ENCODE results near the gene ANKRD9.

Gene ANKRD9

GRCh38 chr14:102471921-102472790 is 37.4 kb downstream of the ANKRD9 start:
- peaks cover 0 to 3% of the 10 kb centered on the region in 2 experiments for H3K4me1 ChIP-seq (ENCODE audit: control insufficient read depth in 1 of 2, insufficient read depth in 2 of 2, low read length in 2 of 2)
- no peak overlapping the region for H3K18ac ChIP-seq (ENCODE audit: low read length)
- H2AFZ ChIP-seq (ENCODE audit: insufficient read depth, low read length, poor library complexity), result no peak overlapping the region
- H3K9me3 ChIP-seq (ENCODE audit: insufficient read depth, low read depth, low read length), result peaks cover 2% of the 10 kb centered on the region
- H4K12ac ChIP-seq (ENCODE audit: low read depth, low read length), result no peak overlapping the region
- no peaks in the 10 kb centered on the region for H3K79me2 ChIP-seq (ENCODE audit: control insufficient read depth, insufficient read depth, low read length, poor library complexity)
- no peak overlapping the region for H3K9ac ChIP-seq (ENCODE audit: low read length)
- H3K27me3 ChIP-seq (ENCODE audit: insufficient read depth, low read length), result no peaks in the 10 kb centered on the region
- H3K36me3 ChIP-seq (ENCODE audit: control insufficient read depth in 1 of 2, insufficient read depth in 2 of 2, low read length in 2 of 2), result peaks cover 2 to 7% of the 10 kb centered on the region in 2 experiments
- no peak overlapping the region for H2BK12ac ChIP-seq (ENCODE audit: low read length)
- H3K79me1 ChIP-seq (ENCODE audit: low read length), result peaks cover 1% of the 10 kb centered on the region
- no peak overlapping the region for H4K91ac ChIP-seq (ENCODE audit: low read depth, low read length)
- no peak overlapping the region for H3K4me3 ChIP-seq (ENCODE audit: low read depth, low read length)
- no peak overlapping the region for H3K23ac ChIP-seq (ENCODE audit: low read length)
- no peak overlapping the region for H4K8ac ChIP-seq (ENCODE audit: low read depth, low read length)
- no peak for DNase-seq
- H3K27ac ChIP-seq (ENCODE audit: low read depth, low read length), result no peak overlapping the region
- no peak overlapping the region for H3K14ac ChIP-seq (ENCODE audit: low read length)
- H2BK5ac ChIP-seq (ENCODE audit: low read depth, low read length, poor library complexity), result no peak overlapping the region
- no peak overlapping the region for H2BK120ac ChIP-seq (ENCODE audit: insufficient read depth, low read length, poor library complexity)
- no peak overlapping the region for H3K4ac ChIP-seq (ENCODE audit: low read depth, low read length)
- no CpG with 5 or more reads among the region's 8 CpGs for WGBS (ENCODE audit: extremely low coverage, insufficient coverage, insufficient read length)
- no peak overlapping the region for H3K4me2 ChIP-seq (ENCODE audit: low read length)
- no peak overlapping the region for H2AK5ac ChIP-seq (ENCODE audit: low read length)

DNA sequence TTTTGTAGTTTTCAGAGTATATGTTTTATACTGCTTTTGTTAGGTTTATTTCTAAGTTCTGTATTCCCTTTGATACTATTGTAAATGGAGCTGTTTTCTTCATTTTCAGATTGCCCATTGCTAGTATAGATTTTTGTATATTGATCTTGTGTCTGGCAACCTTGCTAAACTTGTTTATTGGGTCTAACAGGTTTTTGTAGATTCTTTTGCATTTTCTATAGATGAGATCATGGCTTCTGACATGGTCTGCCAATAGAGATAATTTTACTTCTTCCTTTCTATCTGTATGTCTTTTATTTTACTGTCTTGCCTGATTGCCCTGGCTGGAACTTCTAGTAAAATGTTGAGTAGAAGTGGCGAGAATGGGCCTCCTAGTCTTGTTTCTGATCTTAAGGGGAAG is 40.3 kb downstream of the ANKRD9 start:
- peak overlapping the region; percentile 61 for H3K4me2 ChIP-seq (ENCODE audit: low read length)
- H4K91ac ChIP-seq (ENCODE audit: low read depth, low read length), result no peak overlapping the region
- peak in 1 of 2 donors; percentile 87 for DNase-seq
- H3K79me2 ChIP-seq (ENCODE audit: control insufficient read depth, insufficient read depth, low read length, poor library complexity), result no peaks in the 10 kb centered on the region
- H3K23ac ChIP-seq (ENCODE audit: low read length), result no peak overlapping the region
- H2AK5ac ChIP-seq (ENCODE audit: low read length), result no peak overlapping the region
- peaks cover 11 to 13% of the 10 kb centered on the region in 2 experiments for H3K36me3 ChIP-seq (ENCODE audit: control insufficient read depth in 1 of 2, insufficient read depth in 2 of 2, low read length in 2 of 2)
- H3K4me3 ChIP-seq (ENCODE audit: low read depth, low read length), result no peak overlapping the region
- WGBS (ENCODE audit: extremely low coverage, insufficient coverage, insufficient read length), result no CpG with 5 or more reads among the region's 1 CpG
- no peak overlapping the region for H2BK12ac ChIP-seq (ENCODE audit: low read length)
- H2BK120ac ChIP-seq (ENCODE audit: insufficient read depth, low read length, poor library complexity), result no peak overlapping the region
- no peak overlapping the region for H3K9ac ChIP-seq (ENCODE audit: low read length)
- no peak overlapping the region for H3K4ac ChIP-seq (ENCODE audit: low read depth, low read length)
- H3K4me1 ChIP-seq (ENCODE audit: control insufficient read depth in 1 of 2, insufficient read depth in 2 of 2, low read length in 2 of 2), result peaks cover 0 to 3% of the 10 kb centered on the region in 2 experiments
- no peak overlapping the region for H4K8ac ChIP-seq (ENCODE audit: low read depth, low read length)
- H3K27ac ChIP-seq (ENCODE audit: low read depth, low read length), result peak overlapping the region; percentile 91
- no peaks in the 10 kb centered on the region for H3K27me3 ChIP-seq (ENCODE audit: insufficient read depth, low read length)
- H3K14ac ChIP-seq (ENCODE audit: low read length), result no peak overlapping the region
- H4K12ac ChIP-seq (ENCODE audit: low read depth, low read length), result no peak overlapping the region
- H3K18ac ChIP-seq (ENCODE audit: low read length), result no peak overlapping the region
- peaks cover 1% of the 10 kb centered on the region for H3K79me1 ChIP-seq (ENCODE audit: low read length)
- H3K9me3 ChIP-seq (ENCODE audit: insufficient read depth, low read depth, low read length), result peaks cover 3% of the 10 kb centered on the region
- no peak overlapping the region for H2BK5ac ChIP-seq (ENCODE audit: low read depth, low read length, poor library complexity)
- H2AFZ ChIP-seq (ENCODE audit: insufficient read depth, low read length, poor library complexity), result no peak overlapping the region

DNA sequence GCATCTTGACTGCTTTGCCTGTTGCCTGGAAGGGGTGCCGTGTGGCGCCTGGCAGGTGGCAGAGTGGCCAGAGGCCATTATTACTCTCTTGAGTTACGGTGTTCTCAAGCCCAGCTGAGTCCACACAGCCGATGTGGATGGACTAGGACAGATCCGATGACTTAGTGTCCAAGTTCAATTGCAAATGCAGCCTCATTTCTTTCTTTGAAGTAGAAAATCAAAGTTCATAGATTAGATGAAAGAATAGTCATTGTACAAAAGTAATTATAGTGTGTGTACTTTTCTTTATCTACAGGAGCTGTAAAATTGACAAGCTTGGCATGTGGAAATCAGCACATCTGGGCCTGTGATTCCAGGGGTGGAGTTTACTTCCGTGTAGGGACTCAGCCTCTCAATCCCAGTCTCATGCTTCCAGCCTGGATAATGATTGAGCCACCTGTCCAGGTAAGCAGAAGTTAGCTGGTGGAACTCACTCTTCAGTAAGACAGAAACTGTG is 44.7 kb downstream of the ANKRD9 start:
- Histone ChIP-seq H3K23ac (ENCODE audit: low read length) (no peak overlapping the region), H4K12ac (ENCODE audit: low read depth, low read length) (no peak overlapping the region), H3K4me2 (ENCODE audit: low read length) (no peak overlapping the region), H3K14ac (ENCODE audit: low read length) (no peak overlapping the region), H3K9ac (ENCODE audit: low read length) (no peak overlapping the region), H3K79me2 (ENCODE audit: control insufficient read depth, insufficient read depth, low read length, poor library complexity) (no peaks in the 10 kb centered on the region), H2BK120ac (ENCODE audit: insufficient read depth, low read length, poor library complexity) (no peak overlapping the region), H3K4me3 (ENCODE audit: low read depth, low read length) (no peak overlapping the region), H4K91ac (ENCODE audit: low read depth, low read length) (no peak overlapping the region), H2BK12ac (ENCODE audit: low read length) (no peak overlapping the region), H2AK5ac (ENCODE audit: low read length) (no peak overlapping the region), H3K4ac (ENCODE audit: low read depth, low read length) (no peak overlapping the region), H3K4me1 (ENCODE audit: control insufficient read depth in 1 of 2, insufficient read depth in 2 of 2, low read length in 2 of 2) (no peaks in the 10 kb centered on the region), H2AFZ (ENCODE audit: insufficient read depth, low read length, poor library complexity) (no peak overlapping the region), H3K36me3 (ENCODE audit: control insufficient read depth in 1 of 2, insufficient read depth in 2 of 2, low read length in 2 of 2) (peaks cover 14 to 15% of the 10 kb centered on the region in 2 experiments), H4K8ac (ENCODE audit: low read depth, low read length) (no peak overlapping the region), H3K27ac (ENCODE audit: low read depth, low read length) (no peak overlapping the region), H3K9me3 (ENCODE audit: insufficient read depth, low read depth, low read length) (peaks cover 2% of the 10 kb centered on the region), H2BK5ac (ENCODE audit: low read depth, low read length, poor library complexity) (no peak overlapping the region), H3K27me3 (ENCODE audit: insufficient read depth, low read length) (no peaks in the 10 kb centered on the region), H3K18ac (ENCODE audit: low read length) (no peak overlapping the region), H3K79me1 (ENCODE audit: low read length) (peaks cover 1% of the 10 kb centered on the region)
- no CpG with 5 or more reads among the region's 6 CpGs for WGBS (ENCODE audit: extremely low coverage, insufficient coverage, insufficient read length)
- no peak for DNase-seq

DNA sequence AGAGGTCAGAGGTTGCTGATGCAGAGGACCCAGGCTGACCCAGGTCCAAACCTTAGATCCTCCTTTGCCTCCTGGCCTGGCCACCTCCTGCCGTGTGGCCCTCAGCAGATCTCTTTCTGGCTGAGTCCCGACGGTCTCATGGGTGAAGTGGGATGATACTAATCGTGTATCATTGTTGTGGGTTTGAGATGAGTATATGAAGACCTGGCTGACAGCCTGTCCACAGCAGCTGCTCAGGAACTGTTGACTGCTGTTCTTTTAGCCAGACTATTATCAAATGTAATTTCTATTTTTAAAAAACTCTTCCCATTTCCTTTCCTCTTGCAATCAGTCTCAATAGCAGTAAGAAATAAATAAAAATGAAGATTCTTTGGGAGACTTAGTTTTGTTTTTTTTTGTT is 45.6 kb downstream of the ANKRD9 start:
- no peak overlapping the region for H3K4me2 ChIP-seq (ENCODE audit: low read length)
- no CpG with 5 or more reads among the region's 4 CpGs for WGBS (ENCODE audit: extremely low coverage, insufficient coverage, insufficient read length)
- H3K4me1 ChIP-seq (ENCODE audit: control insufficient read depth in 1 of 2, insufficient read depth in 2 of 2, low read length in 2 of 2), result no peaks in the 10 kb centered on the region
- no peak overlapping the region for H3K4me3 ChIP-seq (ENCODE audit: low read depth, low read length)
- H2BK5ac ChIP-seq (ENCODE audit: low read depth, low read length, poor library complexity), result no peak overlapping the region
- H2AFZ ChIP-seq (ENCODE audit: insufficient read depth, low read length, poor library complexity), result no peak overlapping the region
- no peak overlapping the region for H3K27ac ChIP-seq (ENCODE audit: low read depth, low read length)
- H3K9me3 ChIP-seq (ENCODE audit: insufficient read depth, low read depth, low read length), result peaks cover 2% of the 10 kb centered on the region
- H3K14ac ChIP-seq (ENCODE audit: low read length), result no peak overlapping the region
- no peaks in the 10 kb centered on the region for H3K79me2 ChIP-seq (ENCODE audit: control insufficient read depth, insufficient read depth, low read length, poor library complexity)
- no peak overlapping the region for H4K12ac ChIP-seq (ENCODE audit: low read depth, low read length)
- no peak overlapping the region for H2BK120ac ChIP-seq (ENCODE audit: insufficient read depth, low read length, poor library complexity)
- no peak overlapping the region for H4K8ac ChIP-seq (ENCODE audit: low read depth, low read length)
- no peak overlapping the region for H3K23ac ChIP-seq (ENCODE audit: low read length)
- no peak overlapping the region for H2AK5ac ChIP-seq (ENCODE audit: low read length)
- H3K9ac ChIP-seq (ENCODE audit: low read length), result no peak overlapping the region
- H3K4ac ChIP-seq (ENCODE audit: low read depth, low read length), result no peak overlapping the region
- no peak for DNase-seq
- H4K91ac ChIP-seq (ENCODE audit: low read depth, low read length), result no peak overlapping the region
- no peak overlapping the region for H3K18ac ChIP-seq (ENCODE audit: low read length)
- H3K79me1 ChIP-seq (ENCODE audit: low read length), result no peaks in the 10 kb centered on the region
- H3K27me3 ChIP-seq (ENCODE audit: insufficient read depth, low read length), result no peaks in the 10 kb centered on the region
- peaks cover 15 to 18% of the 10 kb centered on the region in 2 experiments for H3K36me3 ChIP-seq (ENCODE audit: control insufficient read depth in 1 of 2, insufficient read depth in 2 of 2, low read length in 2 of 2)
- no peak overlapping the region for H2BK12ac ChIP-seq (ENCODE audit: low read length)

Data from trophoblast cell (in vitro differentiated cells and primary cell).